ENCODE measurements around the gene SEMA4D. TPM values are rescaled to one million over a fixed set of nuclear protein-coding genes. Genes with fewer than 3 reads are reported as not detected.

The SEMA4D gene
- total and polyA plus RNA-seq, 9 of the 15 experiments (the other 6 are each of a cell fraction or from before 2014, with no cell fraction given) = 0.38 to 5.1 (median 1.8) TPM

DNA sequence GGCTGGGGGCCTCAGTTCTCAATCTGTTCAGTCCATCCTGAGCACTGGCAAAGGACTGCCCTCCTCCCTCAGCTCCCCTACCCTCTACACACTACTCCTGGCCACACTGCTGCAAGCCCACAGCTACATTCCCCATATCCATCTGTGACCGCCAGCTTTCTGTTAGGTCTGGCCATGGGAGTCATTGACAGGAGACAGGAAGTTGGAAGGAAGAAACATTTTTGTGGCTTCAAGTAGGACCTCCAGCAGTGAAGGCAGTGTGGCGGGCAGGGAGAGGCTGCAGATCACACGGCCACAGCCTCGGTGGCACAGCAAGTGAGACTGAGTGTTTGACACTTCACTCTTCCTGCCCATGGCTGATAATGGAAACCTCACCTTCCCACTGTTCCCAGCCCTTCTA lies 123.7 kb downstream of the SEMA4D start:
- POLR2A ChIA-PET = interaction anchor here (1.2 kb wide), 1 partner anchor 64 kb away, joined by 4 read pairs; no protein-coding TSS in a partner anchor
- no peak overlapping the region for H3K4me2 ChIP-seq (ENCODE audit: insufficient read depth, low read length)
- H4K20me1 ChIP-seq (replicated peaks; ENCODE audit: control insufficient read depth, insufficient read depth, low read length) = no peaks in the 10 kb centered on the region
- WGBS (ENCODE audit: insufficient coverage, low coverage, missing lambda C conversion rate) = 34% methylated on average over 4 of the region's 4 CpGs
- H3K79me2 ChIP-seq (ENCODE audit: control insufficient read depth, insufficient read depth, low read length) = no peaks in the 10 kb centered on the region
- TF ChIP-seq ZNF584 (CRISPR knock-in tag; IDR thresholded peaks at IDR 0.05; ENCODE audit: low read depth) = no peak
- no peak for TF ChIP-seq ZNF324 (CRISPR knock-in tag; IDR thresholded peaks at IDR 0.05)
- no peak for FAIRE-seq
- no peak overlapping the region for H3K4me3 ChIP-seq
- no peaks in the 10 kb centered on the region for H3K9me1 ChIP-seq (ENCODE audit: control insufficient read depth, insufficient read depth, low read length)
- no peak overlapping the region for H3K27ac ChIP-seq (ENCODE audit: extremely low read depth, low read depth, low read length)
- CTCF ChIA-PET (ENCODE audit: low intra/inter-chr PET ratio) = no interaction called here
- peaks cover 6 to 19% of the 10 kb centered on the region in 2 experiments; a peak in 2 of 5 replicates for H3K27me3 ChIP-seq (ENCODE audit: control insufficient read depth in 2 of 2, insufficient read depth in 2 of 2, low read length in 2 of 2)
- in situ Hi-C loops (cut with MboI) = no loop called here
- intact Hi-C loops (cut with micrococcal nuclease) = no loop called here
- H2AFZ ChIP-seq (ENCODE audit: low read depth, low read length) = no peak overlapping the region
- H3K9ac ChIP-seq (ENCODE audit: insufficient read depth in 1 of 2, low read depth in 2 of 2, low read length in 2 of 2) = no peak overlapping the region
- no peaks in the 10 kb centered on the region for H3K9me3 ChIP-seq (replicated peaks; ENCODE audit: control insufficient read depth, insufficient read depth, low read depth, low read length)
- H3K36me3 ChIP-seq (ENCODE audit: control insufficient read depth, insufficient read depth, low read length) = no peaks in the 10 kb centered on the region
- ATAC-seq = no peak
- DNase-seq (ENCODE audit: extremely low read depth in 1 of 4, low spot score in 3 of 4) = no peak
- peaks cover 0 to 9% of the 10 kb centered on the region in 2 experiments; a peak in 2 of 5 replicates for H3K4me1 ChIP-seq (replicated peaks in 1 of 2; ENCODE audit: control insufficient read depth in 2 of 2, insufficient read depth in 2 of 2, low read length in 2 of 2)
- BruUV-seq (replicated peaks) = no TSS peak

DNA sequence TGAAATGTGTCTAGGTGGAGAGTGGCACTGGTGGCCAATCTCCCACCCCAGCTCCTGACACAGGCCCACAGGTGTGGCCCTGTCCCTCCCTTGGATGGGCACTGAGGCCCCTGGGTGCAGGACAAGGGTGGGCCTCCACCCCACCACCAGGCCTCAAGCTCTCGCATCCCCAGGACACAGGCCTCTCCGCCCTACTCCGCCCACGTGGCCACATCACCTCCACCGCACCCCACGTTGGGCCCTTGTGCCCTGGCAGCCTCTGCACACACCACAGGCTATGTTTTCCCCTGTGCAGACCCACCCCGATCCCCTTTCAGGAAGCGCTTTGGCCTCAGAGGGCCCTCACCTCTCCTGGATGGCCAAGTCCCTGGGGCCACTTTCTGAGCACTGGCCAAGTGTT lies 124.9 kb downstream of the SEMA4D start:
- no TSS peak for BruUV-seq (replicated peaks)
- no peaks in the 10 kb centered on the region for H3K9me1 ChIP-seq (ENCODE audit: control insufficient read depth, insufficient read depth, low read length)
- no peak overlapping the region for H2AFZ ChIP-seq (ENCODE audit: low read depth, low read length)
- H3K79me2 ChIP-seq (ENCODE audit: control insufficient read depth, insufficient read depth, low read length) = no peaks in the 10 kb centered on the region
- H3K4me2 ChIP-seq (ENCODE audit: insufficient read depth, low read length) = no peak overlapping the region
- no peak for ATAC-seq
- H3K9me3 ChIP-seq (replicated peaks; ENCODE audit: control insufficient read depth, insufficient read depth, low read depth, low read length) = no peaks in the 10 kb centered on the region
- peaks cover 0 to 22% of the 10 kb centered on the region in 2 experiments; a peak in 2 of 5 replicates for H3K27me3 ChIP-seq (ENCODE audit: control insufficient read depth in 2 of 2, insufficient read depth in 2 of 2, low read length in 2 of 2)
- no peaks in the 10 kb centered on the region for H4K20me1 ChIP-seq (replicated peaks; ENCODE audit: control insufficient read depth, insufficient read depth, low read length)
- H3K36me3 ChIP-seq (ENCODE audit: control insufficient read depth, insufficient read depth, low read length) = no peaks in the 10 kb centered on the region
- CTCF ChIA-PET (ENCODE audit: low intra/inter-chr PET ratio) = no interaction called here
- no peak overlapping the region for H3K27ac ChIP-seq (ENCODE audit: extremely low read depth, low read depth, low read length)
- no peak overlapping the region for H3K4me3 ChIP-seq
- intact Hi-C loops (cut with micrococcal nuclease) (no loop called here), in situ Hi-C loops (cut with MboI) (no loop called here)
- WGBS (ENCODE audit: insufficient coverage, low coverage, missing lambda C conversion rate) = 40% methylated on average over 3 of the region's 8 CpGs
- peaks cover 0 to 9% of the 10 kb centered on the region in 2 experiments; a peak in 2 of 5 replicates for H3K4me1 ChIP-seq (replicated peaks in 1 of 2; ENCODE audit: control insufficient read depth in 2 of 2, insufficient read depth in 2 of 2, low read length in 2 of 2)
- FAIRE-seq = no peak
- no peak overlapping the region for H3K9ac ChIP-seq (ENCODE audit: insufficient read depth in 1 of 2, low read depth in 2 of 2, low read length in 2 of 2)
- TF ChIP-seq HDAC3 (IDR thresholded peaks at IDR 0.05; ENCODE audit: borderline replicate concordance, partially characterized antibody) = no peak
- TF ChIP-seq ZNF324 (CRISPR knock-in tag; IDR thresholded peaks at IDR 0.05) = no peak
- no peak for TF ChIP-seq YY1 (IDR thresholded peaks at IDR 0.05; ENCODE audit: borderline replicate concordance in 1 of 3, control insufficient read depth in 1 of 3, extremely low read depth in 1 of 3, insufficient read depth in 3 of 3, insufficient read length in 1 of 3, insufficient replicate concordance in 2 of 3, low read depth in 1 of 3, low read length in 2 of 3)
- no peak for TF ChIP-seq ZKSCAN1 (IDR thresholded peaks at IDR 0.05; ENCODE audit: low read depth, low read length)
- POLR2A ChIA-PET = interaction anchor here (0.5 to 0.6 kb wide), 2 partner anchors 9 to 155 kb away, joined by 4 read pairs; no protein-coding TSS in a partner anchor
- no peak for DNase-seq (ENCODE audit: extremely low read depth in 1 of 4, low spot score in 3 of 4)

All from K562 (cell line).